ENCODE measurements around the gene ANKS1B.
"Not testable (repeated sequence)": the region's sequence is repeated elsewhere in the genome, so short reads cannot be mapped to it uniquely, and the experiment has no call there.

Gene ANKS1B

GRCh38 chr12:99035803-99036202 is 948.9 kb downstream of the ANKS1B start:
- no peak for DNase-seq (ENCODE audit: extremely low read depth in 1 of 2, low read depth in 1 of 2)

DNA sequence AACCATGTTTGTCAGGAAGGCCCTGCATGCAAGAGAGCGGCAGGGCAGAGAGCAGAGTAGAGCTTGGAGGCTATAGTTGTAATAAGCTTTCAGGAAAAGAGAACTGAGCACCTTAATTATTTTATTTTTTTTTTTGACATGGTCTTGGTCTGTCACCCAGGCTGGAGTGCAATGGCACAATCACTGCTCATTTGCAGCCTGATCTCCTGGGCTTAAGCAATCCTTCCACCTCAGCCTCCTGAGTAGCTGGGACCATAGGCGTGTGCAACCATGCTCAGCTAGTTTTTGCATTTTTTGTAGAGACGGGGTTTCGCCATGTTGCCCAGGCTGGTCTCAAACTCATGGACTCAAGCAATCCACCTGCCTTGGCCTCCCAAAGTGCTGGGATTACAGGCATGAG is 950.5 kb downstream of the ANKS1B start:
- not testable (repeated sequence) for DNase-seq (ENCODE audit: extremely low read depth in 1 of 2, low read depth in 1 of 2)

GRCh38 chr12:99029511-99030271 is 955.0 kb downstream of the ANKS1B start:
- no peak for DNase-seq (ENCODE audit: extremely low read depth in 1 of 2, low read depth in 1 of 2)

- DNase-seq (ENCODE audit: extremely low read depth in 1 of 2, low read depth in 1 of 2) = no peak
Observed at GRCh38 chr12:99027461-99027860, 957.3 kb downstream of the ANKS1B start.

GRCh38 chr12:99027055-99027393 is 957.7 kb downstream of the ANKS1B start:
- DNase-seq (ENCODE audit: extremely low read depth in 1 of 2, low read depth in 1 of 2) = no peak

DNA sequence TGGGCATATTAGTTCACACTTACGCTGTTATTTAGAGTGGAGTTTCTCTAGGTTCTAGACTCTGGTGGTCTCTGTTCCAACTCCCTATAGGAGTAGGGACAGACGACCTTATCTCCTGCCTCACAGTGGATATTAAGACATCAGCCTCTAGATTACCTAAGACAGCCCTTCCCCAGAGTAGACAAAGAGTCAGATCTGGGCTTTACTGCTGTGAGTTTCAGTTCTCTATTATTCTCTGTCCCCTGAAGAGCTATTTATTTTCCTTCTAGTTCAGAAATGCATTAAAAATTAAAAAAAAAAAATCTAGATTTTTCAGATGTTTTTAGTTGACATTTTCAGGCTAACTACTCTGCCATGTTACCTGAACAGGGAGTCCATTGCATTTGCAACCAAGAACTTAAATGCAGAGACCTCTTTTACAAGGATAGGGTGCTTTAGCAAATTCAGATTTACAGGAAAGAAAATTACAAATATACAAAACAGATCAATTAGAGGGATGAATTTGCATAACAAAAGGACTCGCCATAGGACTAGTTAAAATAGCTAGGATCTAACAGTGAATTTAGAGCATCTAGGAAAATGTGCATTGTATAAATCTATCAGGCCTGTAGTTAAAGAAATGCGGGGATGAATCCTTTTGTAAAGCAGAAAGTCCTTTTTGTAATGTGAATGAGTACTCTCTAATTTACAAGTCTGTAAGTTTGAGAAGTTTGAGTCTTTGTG is 958.2 kb downstream of the ANKS1B start:
- DNase-seq (ENCODE audit: extremely low read depth in 1 of 2, low read depth in 1 of 2) = no peak

GRCh38 chr12:99024870-99025269 is 959.9 kb downstream of the ANKS1B start:
- no peak for DNase-seq (ENCODE audit: extremely low read depth in 1 of 2, low read depth in 1 of 2)

- no peak for DNase-seq (ENCODE audit: extremely low read depth in 1 of 2, low read depth in 1 of 2)
Observed at GRCh38 chr12:99024191-99024590, 960.5 kb downstream of the ANKS1B start.

- DNase-seq (ENCODE audit: extremely low read depth in 1 of 2, low read depth in 1 of 2) = no peak
Observed at GRCh38 chr12:99020871-99021270, 963.9 kb downstream of the ANKS1B start.

GRCh38 chr12:99019798-99020197 is 964.9 kb downstream of the ANKS1B start:
- no peak for DNase-seq (ENCODE audit: extremely low read depth in 1 of 2, low read depth in 1 of 2)

GRCh38 chr12:99017971-99018370 is 966.8 kb downstream of the ANKS1B start:
- DNase-seq (ENCODE audit: extremely low read depth in 1 of 2, low read depth in 1 of 2) = no peak

GRCh38 chr12:99009654-99010296 is 975.0 kb downstream of the ANKS1B start:
- no peak for DNase-seq (ENCODE audit: extremely low read depth in 1 of 2, low read depth in 1 of 2)

DNA sequence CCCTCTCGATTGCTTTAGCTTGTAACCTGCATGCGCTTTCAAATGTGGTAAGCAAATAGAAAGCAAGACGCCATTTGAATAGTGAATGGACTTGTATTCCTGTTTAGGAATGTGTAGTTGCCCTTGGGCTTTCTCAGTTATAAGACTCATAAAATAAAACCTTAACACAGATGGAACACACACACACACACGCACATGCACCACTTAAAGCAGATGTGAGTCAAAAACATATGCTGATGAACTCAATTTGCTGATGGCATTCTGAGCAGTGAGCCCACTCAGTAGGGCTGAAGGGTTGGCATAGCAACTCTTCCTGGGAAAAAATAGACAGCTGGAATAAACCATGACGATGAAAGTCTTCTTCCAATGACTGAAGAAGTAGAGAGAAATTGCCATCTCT is 979.1 kb downstream of the ANKS1B start:
- DNase-seq (ENCODE audit: extremely low read depth in 1 of 2, low read depth in 1 of 2) = no peak

DNA sequence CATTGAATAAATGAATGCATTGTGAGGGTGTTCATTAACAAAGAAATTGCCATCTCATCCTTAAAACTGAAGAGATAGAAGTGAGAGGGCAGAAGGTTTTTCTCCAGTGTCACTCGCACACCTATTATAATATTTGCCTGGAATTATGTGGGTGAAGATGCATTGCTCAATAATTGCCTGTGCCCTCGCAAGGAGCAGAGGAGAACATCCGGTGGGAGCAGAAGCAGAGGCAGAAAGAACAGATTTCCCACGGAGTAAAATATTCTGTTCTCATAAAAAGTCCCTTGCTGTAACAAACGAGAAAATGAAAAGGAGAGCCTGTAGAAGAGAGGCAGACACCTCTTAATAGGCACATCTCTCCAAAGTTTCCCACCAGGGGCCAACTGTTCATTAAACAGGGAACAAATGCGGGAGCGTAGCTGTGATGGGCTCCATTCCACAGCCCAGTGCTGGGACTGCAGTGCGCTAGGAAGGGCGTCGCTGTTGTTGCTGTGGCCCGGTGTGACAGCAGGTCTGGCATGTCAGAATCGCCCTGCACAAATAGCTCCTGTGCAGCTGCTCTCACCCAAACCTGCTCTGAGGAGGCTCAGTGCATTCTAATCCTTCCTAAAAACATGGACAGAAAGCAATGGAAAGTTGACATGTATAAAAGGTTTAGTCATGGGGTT is 979.8 kb downstream of the ANKS1B start:
- no peak for DNase-seq (ENCODE audit: extremely low read depth in 1 of 2, low read depth in 1 of 2)

- no peak for DNase-seq (ENCODE audit: extremely low read depth in 1 of 2, low read depth in 1 of 2)
Observed at GRCh38 chr12:99002731-99003130, 982.0 kb downstream of the ANKS1B start.

DNA sequence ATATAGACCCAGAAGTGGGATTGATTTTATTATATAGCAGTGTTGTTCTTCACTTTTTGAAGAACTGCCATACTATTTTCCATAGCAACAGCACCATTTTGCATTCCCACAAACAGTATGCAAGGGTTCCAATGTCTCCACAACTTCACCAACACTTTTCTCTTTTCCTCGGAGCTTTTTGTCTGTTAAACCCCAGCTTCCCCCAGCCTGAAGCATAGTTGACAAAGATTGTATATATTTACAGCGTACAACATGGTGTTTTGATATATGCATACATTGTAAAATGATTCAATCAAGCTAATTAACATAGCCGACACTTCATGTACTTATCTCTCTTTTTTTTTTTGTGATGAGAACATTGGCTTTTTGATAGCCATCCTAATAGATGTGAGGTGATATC is 982.6 kb downstream of the ANKS1B start:
- no peak for DNase-seq (ENCODE audit: extremely low read depth in 1 of 2, low read depth in 1 of 2)

GRCh38 chr12:98999559-98999958 is 985.2 kb downstream of the ANKS1B start:
- no peak for DNase-seq (ENCODE audit: extremely low read depth in 1 of 2, low read depth in 1 of 2)

- DNase-seq (ENCODE audit: extremely low read depth in 1 of 2, low read depth in 1 of 2) = no peak
Observed at GRCh38 chr12:98998697-98999299, 985.9 kb downstream of the ANKS1B start.

- DNase-seq (ENCODE audit: extremely low read depth in 1 of 2, low read depth in 1 of 2) = no peak
Observed at GRCh38 chr12:98997899-98998298, 986.8 kb downstream of the ANKS1B start.

DNA sequence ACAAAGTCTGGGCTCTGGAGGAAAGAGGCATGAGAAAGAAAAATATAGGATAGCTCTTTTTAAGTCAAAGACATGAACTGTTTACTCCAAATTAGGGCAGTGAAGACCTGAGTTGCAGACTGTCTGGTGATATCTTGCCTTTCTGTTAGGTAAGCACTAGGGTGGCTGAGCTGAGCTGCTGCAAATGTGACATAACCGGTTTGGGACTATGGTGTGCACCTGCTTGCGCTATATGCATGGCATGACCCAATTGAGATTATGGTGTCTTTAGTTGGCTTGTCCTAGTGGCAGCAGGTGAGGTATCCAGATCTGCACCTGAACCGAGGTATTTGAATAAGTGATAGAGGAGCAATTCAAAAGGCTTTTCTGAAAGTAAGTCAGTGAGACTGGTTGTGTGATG is 994.1 kb downstream of the ANKS1B start:
- DNase-seq (ENCODE audit: extremely low read depth in 1 of 2, low read depth in 1 of 2) = no peak

DNA sequence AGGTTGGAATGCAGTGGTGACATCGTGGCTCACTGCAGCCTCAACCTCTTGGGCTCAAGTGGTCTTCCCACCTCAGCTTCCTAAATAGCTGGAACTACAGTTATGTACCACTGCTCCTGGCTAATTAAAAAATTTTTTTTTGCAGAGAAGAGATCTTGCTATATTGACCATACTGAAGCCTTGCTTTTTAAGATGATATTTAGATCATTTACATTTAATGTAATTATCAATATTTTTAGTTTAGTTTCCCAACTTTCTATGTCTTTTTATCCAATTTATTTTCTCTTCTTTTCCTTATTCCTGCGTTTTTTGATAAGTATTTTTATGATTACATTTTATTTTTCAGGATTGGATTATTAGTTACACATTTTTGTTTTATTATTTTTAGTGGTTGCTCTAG is 999.6 kb downstream of the ANKS1B start:
- no peak for DNase-seq (ENCODE audit: extremely low read depth in 1 of 2, low read depth in 1 of 2)
